ENCODE measurements around the gene C19orf12.

C19orf12 gene

DNA sequence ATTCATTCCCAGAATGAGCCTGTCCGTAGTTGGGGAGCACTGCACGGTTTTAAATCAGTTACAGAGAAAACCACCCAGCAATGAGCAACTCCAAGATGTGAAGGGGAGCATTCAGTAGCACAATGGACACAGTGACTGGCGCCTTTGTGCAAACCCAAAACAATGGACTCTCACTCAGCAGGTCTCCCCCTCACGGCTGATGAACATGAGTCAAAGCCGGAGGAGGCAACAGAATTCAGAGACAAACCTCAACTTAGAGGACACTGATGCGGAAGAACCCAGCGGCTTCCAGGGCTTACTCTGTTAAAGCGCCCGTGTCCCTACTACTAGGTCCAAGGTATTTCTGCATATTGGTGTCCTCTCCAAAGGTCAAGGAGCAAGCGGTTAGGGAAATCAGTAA lies 32.1 kb downstream of the C19orf12 start:
- Histone ChIP-seq H3K4me1 (ENCODE audit: control insufficient read depth, insufficient read depth, low read length) (no peaks in the 10 kb centered on the region; the same call in 1 of the 2 replicates), H3K27me3 (ENCODE audit: control insufficient read depth, insufficient read depth, low read length) (no peaks in the 10 kb centered on the region), H3K4me3 (ENCODE audit: low read length) (no peak overlapping the region), H3K9me3 (ENCODE audit: control insufficient read depth, insufficient read depth, low read length) (no peaks in the 10 kb centered on the region), H3K36me3 (ENCODE audit: control insufficient read depth, insufficient read depth, low read length) (no peaks in the 10 kb centered on the region; the same call in 1 of the 2 replicates), H3K27ac (ENCODE audit: low read length) (no peak overlapping the region)
- no peak for DNase-seq (ENCODE audit: low read depth, low spot score)
- WGBS (ENCODE audit: insufficient coverage, insufficient read length): no CpG with 5 or more reads among the region's 10 CpGs

DNA sequence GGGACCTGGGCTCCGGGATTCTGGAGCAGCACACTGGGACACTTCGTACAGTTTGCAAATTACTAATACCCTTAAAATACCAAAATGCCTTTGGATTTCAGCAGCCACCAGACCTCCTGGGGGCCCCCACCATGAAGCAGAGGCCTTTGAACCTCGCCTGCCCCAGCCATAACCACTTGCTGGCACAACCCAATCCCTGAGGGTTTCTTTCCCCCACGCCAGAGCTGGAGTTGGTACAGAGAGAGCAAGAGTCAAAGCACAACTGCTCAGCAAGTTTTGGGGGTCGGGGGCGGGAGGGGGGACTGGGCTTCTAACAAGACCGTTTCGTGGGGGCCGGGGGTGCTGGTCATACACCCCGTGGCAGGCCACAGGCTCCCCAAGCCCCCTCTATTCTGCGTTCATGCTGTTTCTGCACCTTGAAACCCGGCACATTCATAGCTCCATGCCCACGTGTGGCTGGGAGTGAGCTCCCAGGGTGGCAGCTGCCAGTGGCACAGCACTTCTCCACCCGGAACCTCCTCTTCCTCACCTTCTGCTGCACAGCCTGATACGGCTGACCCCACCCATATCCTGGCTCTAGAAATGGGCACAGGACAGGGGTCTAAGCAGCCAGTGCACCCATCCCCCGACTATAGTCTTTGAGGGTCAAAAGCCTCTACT lies 32.7 kb downstream of the C19orf12 start:
- H3K36me3 ChIP-seq (ENCODE audit: control insufficient read depth, insufficient read depth, low read length): no peaks in the 10 kb centered on the region; the same call in 1 of the 2 replicates
- no peak overlapping the region for H3K27ac ChIP-seq (ENCODE audit: low read length)
- H3K9me3 ChIP-seq (ENCODE audit: control insufficient read depth, insufficient read depth, low read length): no peaks in the 10 kb centered on the region
- no peak overlapping the region for H3K4me3 ChIP-seq (ENCODE audit: low read length)
- WGBS (ENCODE audit: insufficient coverage, insufficient read length): no CpG with 5 or more reads among the region's 16 CpGs
- no peaks in the 10 kb centered on the region for H3K27me3 ChIP-seq (ENCODE audit: control insufficient read depth, insufficient read depth, low read length)
- no peak for DNase-seq (ENCODE audit: low read depth, low spot score)
- H3K4me1 ChIP-seq (ENCODE audit: control insufficient read depth, insufficient read depth, low read length): no peaks in the 10 kb centered on the region; the same call in 1 of the 2 replicates

DNA sequence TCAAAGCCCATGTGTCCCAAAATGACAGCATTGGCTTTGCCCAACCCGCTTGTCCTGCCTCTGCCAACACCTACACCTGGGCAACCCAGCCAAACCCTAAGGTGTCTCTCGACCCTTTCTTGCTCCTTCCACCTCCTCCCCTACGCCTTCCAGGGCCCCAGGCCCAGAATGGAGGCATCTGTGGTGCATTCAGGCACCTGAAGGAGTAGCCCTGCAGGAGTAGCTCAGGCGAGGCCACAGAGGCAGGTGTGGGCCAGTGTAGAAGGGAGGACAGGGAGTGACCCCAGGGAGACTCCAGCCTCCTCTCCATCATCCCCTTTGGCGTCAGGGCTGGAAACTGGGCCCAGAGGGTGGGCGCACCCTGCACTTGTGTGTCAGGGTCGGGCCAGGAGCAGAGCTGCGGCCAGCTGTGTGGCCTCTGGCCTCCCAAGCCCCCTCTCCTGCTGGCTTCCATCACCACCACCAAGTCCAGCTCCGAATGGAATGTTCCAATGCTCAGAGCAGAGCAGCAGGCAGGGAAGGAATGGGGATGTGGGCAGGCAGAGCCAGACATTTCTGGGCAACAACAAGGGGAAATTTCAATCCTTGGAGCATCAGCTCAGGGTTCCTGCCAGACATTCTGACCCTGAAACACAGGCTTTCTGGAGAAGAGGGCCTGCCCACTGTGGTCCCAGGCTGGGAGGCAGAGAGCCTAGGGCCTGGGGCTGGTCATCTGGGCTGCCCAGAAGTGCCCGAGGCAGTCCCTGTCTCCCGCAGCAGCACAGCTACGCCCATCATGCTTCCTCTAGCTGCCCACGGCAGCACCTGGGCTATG lies 33.4 kb downstream of the C19orf12 start:
- no CpG with 5 or more reads among the region's 13 CpGs for WGBS (ENCODE audit: insufficient coverage, insufficient read length)
- H3K4me1 ChIP-seq (ENCODE audit: control insufficient read depth, insufficient read depth, low read length): no peaks in the 10 kb centered on the region; the same call in 1 of the 2 replicates
- H3K27me3 ChIP-seq (ENCODE audit: control insufficient read depth, insufficient read depth, low read length): no peaks in the 10 kb centered on the region
- H3K27ac ChIP-seq (ENCODE audit: low read length): no peak overlapping the region
- no peak overlapping the region for H3K4me3 ChIP-seq (ENCODE audit: low read length)
- no peak for DNase-seq (ENCODE audit: low read depth, low spot score)
- H3K9me3 ChIP-seq (ENCODE audit: control insufficient read depth, insufficient read depth, low read length): no peaks in the 10 kb centered on the region
- no peaks in the 10 kb centered on the region; the same call in 1 of the 2 replicates for H3K36me3 ChIP-seq (ENCODE audit: control insufficient read depth, insufficient read depth, low read length)

DNA sequence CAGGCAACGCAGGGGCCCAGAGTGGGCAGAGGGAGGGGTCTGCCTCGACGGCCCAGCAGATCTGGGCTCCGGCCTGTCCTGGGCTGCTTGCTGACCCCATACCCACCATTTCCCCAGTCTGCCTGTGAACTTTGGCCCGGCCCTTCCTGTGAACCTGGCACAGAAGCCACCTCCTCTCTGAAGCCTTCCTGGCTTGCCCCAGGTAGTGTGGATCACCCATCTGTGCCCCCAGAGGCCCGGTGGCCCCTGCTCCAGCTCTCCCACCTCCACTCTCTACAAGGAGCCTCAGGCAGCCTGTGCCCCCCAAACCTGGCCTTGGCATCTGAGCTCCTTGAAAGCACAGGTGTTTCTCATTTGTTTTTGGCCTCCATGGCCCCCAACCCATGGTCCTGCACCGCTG lies 34.1 kb downstream of the C19orf12 start:
- H3K36me3 ChIP-seq (ENCODE audit: control insufficient read depth, insufficient read depth, low read length): no peaks in the 10 kb centered on the region; the same call in 1 of the 2 replicates

DNA sequence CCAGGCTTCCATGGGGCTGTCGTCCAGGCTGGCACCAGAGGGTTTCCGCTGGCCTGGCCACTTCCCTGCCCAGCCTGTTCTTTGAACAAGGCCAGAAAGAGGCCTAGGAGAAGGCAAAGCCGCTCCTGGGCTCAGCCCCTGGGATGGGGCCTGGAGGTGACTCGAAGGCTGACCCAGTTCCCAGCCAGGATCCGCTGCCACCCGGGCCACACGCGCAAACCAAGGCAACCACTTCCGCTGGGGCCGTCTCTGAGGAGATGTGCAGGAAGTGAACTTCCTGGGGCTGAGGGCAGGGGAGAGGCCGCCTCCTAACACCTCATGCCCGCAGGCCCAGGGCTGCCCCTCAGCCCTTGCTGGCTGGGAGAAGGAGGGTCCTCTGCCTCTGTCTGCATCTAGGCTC lies 34.6 kb downstream of the C19orf12 start:
- Histone ChIP-seq H3K9me3 (ENCODE audit: control insufficient read depth, insufficient read depth, low read length) (no peaks in the 10 kb centered on the region), H3K4me1 (ENCODE audit: control insufficient read depth, insufficient read depth, low read length) (no peaks in the 10 kb centered on the region; the same call in 1 of the 2 replicates), H3K36me3 (ENCODE audit: control insufficient read depth, insufficient read depth, low read length) (peaks cover 2% of the 10 kb centered on the region), H3K27ac (ENCODE audit: low read length) (no peak overlapping the region), H3K4me3 (ENCODE audit: low read length) (no peak overlapping the region), H3K27me3 (ENCODE audit: control insufficient read depth, insufficient read depth, low read length) (no peaks in the 10 kb centered on the region)
- no CpG with 5 or more reads among the region's 12 CpGs for WGBS (ENCODE audit: insufficient coverage, insufficient read length)
- DNase-seq (ENCODE audit: low read depth, low spot score): no peak

More for the DNA sequence above, 34.1 kb downstream of the C19orf12 start:
- Histone ChIP-seq H3K4me3 (ENCODE audit: low read length) (no peak overlapping the region), H3K9me3 (ENCODE audit: control insufficient read depth, insufficient read depth, low read length) (no peaks in the 10 kb centered on the region), H3K27me3 (ENCODE audit: control insufficient read depth, insufficient read depth, low read length) (no peaks in the 10 kb centered on the region), H3K4me1 (ENCODE audit: control insufficient read depth, insufficient read depth, low read length) (no peaks in the 10 kb centered on the region; the same call in 1 of the 2 replicates), H3K27ac (ENCODE audit: low read length) (no peak overlapping the region)
- DNase-seq (ENCODE audit: low read depth, low spot score): no peak
- no CpG with 5 or more reads among the region's 7 CpGs for WGBS (ENCODE audit: insufficient coverage, insufficient read length)

DNA sequence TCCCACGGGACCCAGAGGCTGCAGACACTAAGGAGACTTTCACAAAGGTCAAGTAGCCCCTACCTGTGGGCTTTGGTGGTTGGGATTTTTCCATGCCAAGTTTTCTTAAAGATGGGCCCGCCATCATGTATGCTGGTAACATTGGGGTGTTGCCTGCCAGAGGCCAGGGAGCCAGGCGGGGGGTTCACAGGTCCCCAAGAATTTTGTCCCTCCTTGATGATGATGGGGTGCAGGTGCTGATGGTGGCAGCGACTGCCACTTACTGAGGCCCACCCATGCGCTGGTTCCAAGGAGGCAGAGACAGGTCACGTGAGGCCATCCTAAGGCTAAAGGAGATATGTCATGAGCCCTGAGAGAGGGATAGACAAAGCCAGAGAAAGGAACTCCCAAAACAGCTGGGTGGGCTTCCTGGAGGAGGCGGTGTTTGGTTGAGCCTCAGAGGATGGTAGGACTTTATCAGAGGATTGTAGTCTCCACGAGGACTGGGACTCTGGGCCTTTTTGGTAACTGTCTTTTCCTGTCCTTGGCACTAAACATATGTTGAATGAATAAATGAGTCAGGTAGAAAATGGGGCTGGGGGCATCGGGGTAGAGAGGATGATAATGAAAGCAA lies 35.4 kb downstream of the C19orf12 start:
- no peaks in the 10 kb centered on the region; the same call in 1 of the 2 replicates for H3K4me1 ChIP-seq (ENCODE audit: control insufficient read depth, insufficient read depth, low read length)
- H3K4me3 ChIP-seq (ENCODE audit: low read length): no peak overlapping the region
- no peaks in the 10 kb centered on the region for H3K27me3 ChIP-seq (ENCODE audit: control insufficient read depth, insufficient read depth, low read length)
- WGBS (ENCODE audit: insufficient coverage, insufficient read length): no CpG with 5 or more reads among the region's 9 CpGs
- peaks cover 8% of the 10 kb centered on the region for H3K36me3 ChIP-seq (ENCODE audit: control insufficient read depth, insufficient read depth, low read length)
- no peak for DNase-seq (ENCODE audit: low read depth, low spot score)
- H3K9me3 ChIP-seq (ENCODE audit: control insufficient read depth, insufficient read depth, low read length): no peaks in the 10 kb centered on the region
- H3K27ac ChIP-seq (ENCODE audit: low read length): no peak overlapping the region

DNA sequence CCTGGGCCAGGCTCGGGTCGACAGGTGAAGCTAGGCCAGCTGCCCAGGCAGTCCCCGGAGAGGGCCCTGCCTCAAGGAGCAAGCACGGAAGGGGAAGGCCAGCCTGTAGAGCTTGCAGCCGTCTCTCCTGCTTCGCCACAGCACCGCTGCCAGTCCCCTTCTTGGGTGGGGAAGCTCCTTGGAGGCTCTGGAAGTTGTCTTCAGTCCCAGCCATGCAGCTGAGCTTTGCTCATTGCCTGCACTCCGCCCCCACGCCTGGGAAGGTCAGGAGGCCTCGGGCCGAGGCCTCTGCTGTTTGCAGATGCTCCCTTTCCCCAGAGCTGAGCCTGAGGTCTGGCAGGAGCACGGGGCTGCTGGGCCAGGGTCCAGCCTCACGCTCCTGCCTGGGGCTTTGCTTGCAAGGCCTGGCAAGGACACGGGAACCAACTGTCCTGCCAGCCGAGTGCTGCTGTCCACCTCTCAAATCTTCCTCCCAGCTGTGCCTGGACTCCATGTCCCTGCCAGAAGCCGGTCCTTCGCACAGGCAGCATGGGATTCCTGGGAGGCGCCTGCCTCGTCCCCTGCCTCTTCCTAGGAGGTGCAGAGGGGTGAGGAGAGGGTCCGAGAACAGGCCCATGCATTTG lies 36.5 kb downstream of the C19orf12 start:
- Histone ChIP-seq H3K9me3 (ENCODE audit: control insufficient read depth, insufficient read depth, low read length) (no peaks in the 10 kb centered on the region), H3K4me3 (ENCODE audit: low read length) (no peak overlapping the region), H3K27me3 (ENCODE audit: control insufficient read depth, insufficient read depth, low read length) (no peaks in the 10 kb centered on the region), H3K36me3 (ENCODE audit: control insufficient read depth, insufficient read depth, low read length) (peaks cover 18% of the 10 kb centered on the region), H3K4me1 (ENCODE audit: control insufficient read depth, insufficient read depth, low read length) (no peaks in the 10 kb centered on the region; the same call in 1 of the 2 replicates), H3K27ac (ENCODE audit: low read length) (no peak overlapping the region)
- no CpG with 5 or more reads among the region's 20 CpGs for WGBS (ENCODE audit: insufficient coverage, insufficient read length)
- DNase-seq (ENCODE audit: low read depth, low spot score): no peak

DNA sequence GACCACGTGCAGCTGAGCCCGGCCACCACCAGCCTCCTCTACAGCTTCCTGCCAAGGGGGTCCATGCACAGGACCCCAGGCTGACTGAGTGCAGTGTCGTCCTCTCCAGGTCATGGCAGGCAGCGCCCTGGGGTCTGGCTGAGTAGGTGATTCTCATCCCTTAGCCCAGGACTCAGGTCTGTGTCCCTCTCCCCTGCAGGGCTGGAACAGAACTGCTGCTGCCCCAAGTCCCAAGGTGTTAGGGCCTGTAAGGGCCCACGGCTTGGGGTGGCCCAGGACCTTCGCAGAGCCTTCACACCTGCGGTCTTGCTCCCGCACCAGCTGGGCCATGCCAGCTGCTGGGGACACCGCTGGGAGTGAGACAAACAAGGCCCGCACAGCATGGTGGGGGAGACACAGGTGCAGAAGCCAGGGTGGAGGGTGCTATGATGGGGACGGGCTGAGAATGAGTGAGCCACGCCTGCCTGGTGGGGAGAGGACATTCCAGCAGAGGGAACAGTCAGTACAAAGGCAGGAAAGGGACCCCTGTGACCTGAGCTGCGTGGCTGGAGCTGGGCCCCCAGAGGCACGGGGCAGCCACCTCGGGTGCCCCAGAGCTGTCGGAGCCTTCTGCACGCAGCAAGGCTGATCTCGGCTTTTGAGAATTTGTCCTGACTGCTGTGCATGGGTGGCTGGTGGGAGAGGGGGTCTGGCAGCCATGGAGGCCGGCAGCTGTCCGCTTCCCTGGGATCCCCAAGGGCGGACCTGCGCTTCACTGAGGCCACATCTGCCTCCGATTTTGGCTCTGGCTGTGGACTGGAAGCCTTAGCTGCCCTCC lies 37.9 kb downstream of the C19orf12 start:
- H3K4me1 ChIP-seq (ENCODE audit: control insufficient read depth, insufficient read depth, low read length): no peaks in the 10 kb centered on the region; the same call in 1 of the 2 replicates
- no peaks in the 10 kb centered on the region for H3K27me3 ChIP-seq (ENCODE audit: control insufficient read depth, insufficient read depth, low read length)
- no peak overlapping the region for H3K4me3 ChIP-seq (ENCODE audit: low read length)
- H3K9me3 ChIP-seq (ENCODE audit: control insufficient read depth, insufficient read depth, low read length): no peaks in the 10 kb centered on the region
- H3K27ac ChIP-seq (ENCODE audit: low read length): no peak overlapping the region
- H3K36me3 ChIP-seq (ENCODE audit: control insufficient read depth, insufficient read depth, low read length): peaks cover 18% of the 10 kb centered on the region
- DNase-seq (ENCODE audit: low read depth, low spot score): no peak
- no CpG with 5 or more reads among the region's 23 CpGs for WGBS (ENCODE audit: insufficient coverage, insufficient read length)

DNA sequence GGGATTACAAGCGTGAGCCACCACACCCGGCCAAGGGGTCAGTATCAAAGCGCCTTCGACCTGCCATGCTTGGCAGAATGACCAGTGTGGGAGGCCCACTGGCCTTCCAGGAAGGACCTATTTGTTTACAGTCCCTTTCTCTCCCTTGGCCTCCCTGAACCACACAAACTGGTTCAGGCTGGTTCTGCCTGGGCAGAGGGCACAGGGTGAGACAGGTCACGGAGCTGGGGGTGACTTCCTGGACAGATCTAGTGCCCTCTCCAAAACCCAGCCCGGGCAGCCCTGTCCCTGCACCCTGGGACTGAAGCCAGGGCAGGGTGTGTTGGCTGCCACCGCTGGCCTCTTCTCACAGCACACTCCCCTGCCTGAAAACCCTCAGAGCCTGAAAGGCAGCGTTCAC lies 38.5 kb downstream of the C19orf12 start:
- H3K4me3 ChIP-seq (ENCODE audit: low read length): no peak overlapping the region
- no peak overlapping the region for H3K27ac ChIP-seq (ENCODE audit: low read length)
- DNase-seq (ENCODE audit: low read depth, low spot score): no peak
- H3K9me3 ChIP-seq (ENCODE audit: control insufficient read depth, insufficient read depth, low read length): no peaks in the 10 kb centered on the region
- no peaks in the 10 kb centered on the region for H3K27me3 ChIP-seq (ENCODE audit: control insufficient read depth, insufficient read depth, low read length)
- H3K4me1 ChIP-seq (ENCODE audit: control insufficient read depth, insufficient read depth, low read length): no peaks in the 10 kb centered on the region
- H3K36me3 ChIP-seq (ENCODE audit: control insufficient read depth, insufficient read depth, low read length): peaks cover 18% of the 10 kb centered on the region
- no CpG with 5 or more reads among the region's 8 CpGs for WGBS (ENCODE audit: insufficient coverage, insufficient read length)

Measured in iPS DF 6.9 (cell line).